Measurements from ENCODE around the gene ABLIM1.

DNA sequence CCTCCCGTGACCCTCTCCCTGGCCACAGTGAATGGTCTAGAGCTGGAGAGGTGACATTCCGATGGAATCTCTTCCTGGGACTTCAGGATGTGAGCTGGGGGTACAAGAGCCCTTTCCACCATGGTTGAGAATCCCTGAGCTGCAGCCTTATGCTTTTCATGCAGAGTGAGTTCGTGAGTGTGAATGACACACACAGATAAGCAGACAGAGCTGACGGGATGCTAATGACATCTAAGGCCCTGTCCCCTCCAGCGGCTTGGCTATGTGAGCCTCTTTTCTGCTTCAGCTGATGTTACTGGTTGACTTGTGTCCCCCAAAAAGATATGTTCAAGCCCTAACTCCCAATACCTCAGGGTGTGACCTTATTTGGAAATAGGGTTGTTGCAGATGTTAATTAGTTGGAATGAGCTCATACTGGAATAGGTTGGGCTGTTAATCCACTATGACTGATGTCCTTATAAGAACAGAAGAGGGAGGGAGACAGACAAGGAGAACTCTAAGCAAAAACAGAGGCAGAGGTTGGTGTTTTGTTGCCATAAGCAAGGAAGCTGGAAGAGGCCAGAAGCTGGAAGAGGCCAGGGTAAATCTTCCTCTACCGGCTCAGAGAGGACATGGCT lies 142.7 kb downstream of the ABLIM1 start:
- TF ChIP-seq, protein P1, sequence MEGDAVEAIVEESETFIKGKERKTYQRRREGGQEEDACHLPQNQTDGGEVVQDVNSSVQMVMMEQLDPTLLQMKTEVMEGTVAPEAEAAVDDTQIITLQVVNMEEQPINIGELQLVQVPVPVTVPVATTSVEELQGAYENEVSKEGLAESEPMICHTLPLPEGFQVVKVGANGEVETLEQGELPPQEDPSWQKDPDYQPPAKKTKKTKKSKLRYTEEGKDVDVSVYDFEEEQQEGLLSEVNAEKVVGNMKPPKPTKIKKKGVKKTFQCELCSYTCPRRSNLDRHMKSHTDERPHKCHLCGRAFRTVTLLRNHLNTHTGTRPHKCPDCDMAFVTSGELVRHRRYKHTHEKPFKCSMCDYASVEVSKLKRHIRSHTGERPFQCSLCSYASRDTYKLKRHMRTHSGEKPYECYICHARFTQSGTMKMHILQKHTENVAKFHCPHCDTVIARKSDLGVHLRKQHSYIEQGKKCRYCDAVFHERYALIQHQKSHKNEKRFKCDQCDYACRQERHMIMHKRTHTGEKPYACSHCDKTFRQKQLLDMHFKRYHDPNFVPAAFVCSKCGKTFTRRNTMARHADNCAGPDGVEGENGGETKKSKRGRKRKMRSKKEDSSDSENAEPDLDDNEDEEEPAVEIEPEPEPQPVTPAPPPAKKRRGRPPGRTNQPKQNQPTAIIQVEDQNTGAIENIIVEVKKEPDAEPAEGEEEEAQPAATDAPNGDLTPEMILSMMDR (IDR thresholded peaks at IDR 0.05): no peak
- no peak for TF ChIP-seq POLR2A (IDR thresholded peaks at IDR 0.05)
